Measurements from ENCODE around the gene LINGO3.
"Not testable (repeated sequence)": the region's sequence is repeated elsewhere in the genome, so short reads cannot be mapped to it uniquely, and the experiment has no call there.

The LINGO3 gene

GRCh38 chr19:2281265-2282061 lies 26.5 kb downstream of the LINGO3 start:
- DNase-seq (ENCODE audit: low spot score), result not testable (repeated sequence)

GRCh38 chr19:2280633-2281264 lies 27.2 kb downstream of the LINGO3 start:
- no peak for DNase-seq (ENCODE audit: low spot score)

- DNase-seq (ENCODE audit: low spot score), result no peak
Observed at GRCh38 chr19:2278459-2279158, 29.3 kb downstream of the LINGO3 start.

- DNase-seq (ENCODE audit: low spot score), result no peak
Observed at GRCh38 chr19:2277138-2277537, 30.8 kb downstream of the LINGO3 start.

- DNase-seq (ENCODE audit: low spot score), result no peak
Observed at GRCh38 chr19:2276429-2276986, 31.4 kb downstream of the LINGO3 start.

- DNase-seq (ENCODE audit: low spot score), result no peak
Observed at GRCh38 chr19:2275588-2276428, 32.1 kb downstream of the LINGO3 start.

GRCh38 chr19:2274931-2275535 lies 32.9 kb downstream of the LINGO3 start:
- DNase-seq (ENCODE audit: low spot score), result no peak

GRCh38 chr19:2274185-2274711 lies 33.7 kb downstream of the LINGO3 start:
- no peak for DNase-seq (ENCODE audit: low spot score)

- DNase-seq (ENCODE audit: low spot score), result peak; percentile 73
Observed at GRCh38 chr19:2273356-2274184, 34.4 kb downstream of the LINGO3 start.

GRCh38 chr19:2271234-2272103 lies 36.5 kb downstream of the LINGO3 start:
- DNase-seq (ENCODE audit: low spot score), result no peak

GRCh38 chr19:2270423-2271233 lies 37.3 kb downstream of the LINGO3 start:
- peak; percentile 74 for DNase-seq (ENCODE audit: low spot score)

- DNase-seq (ENCODE audit: low spot score), result no peak
Observed at GRCh38 chr19:2270157-2270422, 37.9 kb downstream of the LINGO3 start.

- DNase-seq (ENCODE audit: low spot score), result peak; percentile 99
Observed at GRCh38 chr19:2269244-2270156, 38.5 kb downstream of the LINGO3 start.

- no peak for DNase-seq (ENCODE audit: low spot score)
Observed at GRCh38 chr19:2268861-2269243, 39.1 kb downstream of the LINGO3 start.

- no peak for DNase-seq (ENCODE audit: low spot score)
Observed at GRCh38 chr19:2268480-2268830, 39.5 kb downstream of the LINGO3 start.

GRCh38 chr19:2266183-2266993 lies 41.6 kb downstream of the LINGO3 start:
- no peak for DNase-seq (ENCODE audit: low spot score)

Measured in CD4-positive, alpha-beta T cell treated with Interleukin-2 at 100 ng/mL for 4 hours (primary cell).